GM23338 (cell line): Measurements from ENCODE around the gene RABGAP1L. TPM values are rescaled to one million over a fixed set of nuclear protein-coding genes. Genes with fewer than 3 reads are reported as not detected.

Experiments used
- ATAC-seq: fragments of 200-7000 bp; cut with Tn5 transposase; 3 replicates; pipeline ENCODE4 v1.9.1; 2020
- DNase-seq: peaks from one replicate; pipeline ENCODE4 v3.0.0-alpha.2; 2015; ENCODE audit warnings: low spot score
- H2AFZ ChIP-seq: fragments of 200-600 bp; sonication (generic); 2 replicates; pipeline ENCODE4 v1.8.0; 2016; ENCODE audit warnings: antibody characterized with exemption, mild to moderate bottlenecking, moderate library complexity
- H3F3A ChIP-seq: fragments of 200-600 bp; sonication (generic); replicated peaks from 2 replicates; pipeline ENCODE4 v1.8.0; 2017; ENCODE audit warnings: antibody characterized with exemption, mixed run types, low read depth
- H3K27ac ChIP-seq: fragments of 200-600 bp; sonication (generic); 2 replicates; pipeline ENCODE4 v1.6.1; 2016; ENCODE audit warnings: low read depth
- H3K27me3 ChIP-seq: fragments of 200-600 bp; sonication (generic); 2 replicates; pipeline ENCODE4 v1.8.0; 2016; ENCODE audit warnings: mild to moderate bottlenecking, mixed run types, moderate library complexity; ENCODE audit not compliant: insufficient read depth
- H3K36me3 ChIP-seq: fragments of 200-600 bp; sonication (generic); 2 replicates; pipeline ENCODE4 v1.8.0; 2016; ENCODE audit warnings: mild to moderate bottlenecking; ENCODE audit not compliant: insufficient read depth
- H3K4me1 ChIP-seq: fragments of 200-600 bp; sonication (generic); 2 replicates; pipeline ENCODE4 v1.8.0; 2016; ENCODE audit warnings: mild to moderate bottlenecking, moderate library complexity; ENCODE audit not compliant: insufficient read depth
- H3K4me2 ChIP-seq: fragments of 200-600 bp; sonication (generic); 2 replicates; pipeline ENCODE4 v1.7.1; 2017; ENCODE audit warnings: mixed run types
- H3K4me3 ChIP-seq: fragments of 200-600 bp; sonication (generic); 2 replicates; pipeline ENCODE4 v1.6.1; 2016; ENCODE audit warnings: mixed run types
- H3K79me2 ChIP-seq: fragments of 200-600 bp; sonication (generic); replicated peaks from 2 replicates; pipeline ENCODE4 v1.8.0; 2017; ENCODE audit warnings: mild to moderate bottlenecking; ENCODE audit not compliant: insufficient read depth
- H3K9me2 ChIP-seq: fragments of 200-600 bp; sonication (generic); 2 replicates; pipeline ENCODE4 v1.8.0; 2017; ENCODE audit not compliant: insufficient read depth
- H4K20me1 ChIP-seq: fragments of 200-600 bp; sonication (generic); replicated peaks from 2 replicates; pipeline ENCODE4 v1.8.0; 2017; ENCODE audit warnings: mild to moderate bottlenecking; ENCODE audit not compliant: insufficient read depth
- H3K27ac Mint-ChIP-seq: 2 replicates; pipeline ENCODE4 v1.8.0; 2020; ENCODE audit warnings: inconsistent platforms, mild to moderate bottlenecking, moderate library complexity, mixed read lengths
- H3K27me3 Mint-ChIP-seq: 3 replicates; pipeline ENCODE4 v1.8.0; 2022; ENCODE audit warnings: low read depth, mild to moderate bottlenecking, moderate library complexity, mixed read lengths, inconsistent platforms; ENCODE audit not compliant: insufficient read depth, poor library complexity
- H3K36me3 Mint-ChIP-seq: 3 replicates; pipeline ENCODE4 v1.8.0; 2021; ENCODE audit warnings: low read depth, mild to moderate bottlenecking, inconsistent platforms, moderate library complexity, mixed read lengths
- H3K4me1 Mint-ChIP-seq: 3 replicates; pipeline ENCODE4 v1.8.0; 2020; ENCODE audit warnings: mild to moderate bottlenecking, inconsistent platforms, mixed read lengths
- H3K4me3 Mint-ChIP-seq: 3 replicates; pipeline ENCODE4 v1.8.0; 2021; ENCODE audit warnings: moderate library complexity, mild to moderate bottlenecking, inconsistent platforms, mixed read lengths
- H3K9me3 Mint-ChIP-seq: 3 replicates; pipeline ENCODE4 v1.8.0; 2020; ENCODE audit warnings: moderate library complexity, mild to moderate bottlenecking, inconsistent platforms, mixed read lengths
- CREB1 ChIP-seq: fragments of 250-450 bp; sonication (Bioruptor Pico); IDR thresholded peaks from 2 replicates; pipeline ENCODE4 v1.5.0; 2020; ENCODE audit warnings: low read depth, mild to moderate bottlenecking, moderate library complexity
- CTCF ChIP-seq, 2 experiments: fragments of 200-600 bp in 1 of 2; sonication (generic) in 1 of 2; conservative IDR thresholded peaks; 2 replicates each; pipeline versions ENCODE4 v1.5.1 to v1.6.1; 2016 to 2017; ENCODE audit warnings: antibody characterized with exemption in 2 of 2, low read depth in 2 of 2, mild to moderate bottlenecking in 2 of 2, moderate library complexity in 1 of 2
- EZH2 ChIP-seq: fragments of 200-600 bp; sonication (generic); IDR thresholded peaks from one replicate; pipeline ENCODE4 v1.8.0; 2017; ENCODE audit warnings: antibody characterized with exemption, mild to moderate bottlenecking, low read depth; ENCODE audit not compliant: unreplicated experiment
- JUNB ChIP-seq: IDR thresholded peaks from one replicate; pipeline ENCODE4 v1.6.1; 2016; ENCODE audit warnings: antibody characterized with exemption; ENCODE audit not compliant: unreplicated experiment
- NANOG ChIP-seq: IDR thresholded peaks from 2 replicates; pipeline ENCODE4 v1.6.1; 2016; ENCODE audit warnings: antibody characterized with exemption, borderline replicate concordance
- POLR2AphosphoS5 ChIP-seq: IDR thresholded peaks from 2 replicates; pipeline ENCODE4 v1.6.1; 2016; ENCODE audit warnings: antibody characterized with exemption, low read depth
- REST ChIP-seq: IDR thresholded peaks from one replicate; pipeline ENCODE4 v1.6.1; 2018; ENCODE audit warnings: antibody characterized with exemption; ENCODE audit not compliant: unreplicated experiment
- STAT1 ChIP-seq: IDR thresholded peaks from one replicate; pipeline ENCODE4 v1.6.1; 2016; ENCODE audit warnings: antibody characterized with exemption; ENCODE audit not compliant: unreplicated experiment
- ZNF114 ChIP-seq: fragments of 250-450 bp; sonication (Bioruptor Pico); IDR thresholded peaks from 2 replicates; pipeline ENCODE4 v1.5.0; 2020; ENCODE audit warnings: mild to moderate bottlenecking, moderate library complexity
- ZNF331 ChIP-seq: fragments of 250-450 bp; sonication (Bioruptor Pico); IDR thresholded peaks from 2 replicates; pipeline ENCODE4 v1.5.0; 2020; ENCODE audit warnings: low read depth, mild to moderate bottlenecking, moderate library complexity
- ZNF462 ChIP-seq: fragments of 250-450 bp; sonication (Bioruptor Pico); IDR thresholded peaks from 2 replicates; pipeline ENCODE4 v1.5.0; 2020; ENCODE audit warnings: mild to moderate bottlenecking, moderate library complexity
- polyA plus RNA-seq: library from polyadenylated mRNA; unstranded; fragments of >200 nt; fragmentation: Nextera tagmentation; extraction: Ambion mirVana; gene quantifications from 2 replicates; pipeline ENCODE4 v1.2.1, GENCODE V29; 2016
- total RNA-seq: library from RNA; depleted of rRNA; stranded (reverse); fragments of >200 nt; shearing (Covaris generic); gene quantifications from 2 replicates; pipeline ENCODE4 v1.2.3, GENCODE V29; 2014

RABGAP1L gene
- total and polyA plus RNA-seq, 2 experiments from 2014 or later, result 83.2 to 136 TPM

- Histone ChIP-seq H3F3A (no peaks in the 10 kb centered on the region), H2AFZ (no peak overlapping the region), H3K27me3 (no peaks in the 10 kb centered on the region), H3K27ac (no peak overlapping the region), H3K9me2 (no peaks in the 10 kb centered on the region), H4K20me1 (no peaks in the 10 kb centered on the region), H3K4me3 (no peak overlapping the region), H3K4me1 (peaks cover 11% of the 10 kb centered on the region), H3K4me2 (peak overlapping the region; percentile 21; the same call in 1 of the 2 replicates), H3K36me3 (no peaks in the 10 kb centered on the region), H3K79me2 (peaks cover 26% of the 10 kb centered on the region)
- Mint-ChIP-seq H3K4me1 (peaks cover 14% of the 10 kb centered on the region; the same call in 2 of the 3 replicates), H3K4me3 (no peak overlapping the region), H3K9me3 (peaks cover 10% of the 10 kb centered on the region; the same call in 2 of the 3 replicates), H3K27ac (peak overlapping the region; percentile 59), H3K36me3 (peaks cover 9% of the 10 kb centered on the region; the same call in 2 of the 3 replicates), H3K27me3 (peaks cover 2% of the 10 kb centered on the region)
- ATAC-seq (no peak), DNase-seq (no peak)
- TF ChIP-seq CTCF (conservative IDR thresholded peaks at IDR 0.05; ENCODE audit: low read depth in 2 of 2) (no peak), EZH2 (no peak), NANOG (no peak), JUNB (no peak), STAT1 (no peak), ZNF331 (CRISPR knock-in tag) (no peak), ZNF462 (CRISPR knock-in tag) (no peak), REST (no peak), ZNF114 (CRISPR knock-in tag) (no peak), POLR2AphosphoS5 (no peak), CREB1 (no peak)
These were observed 47.0 kb downstream of the RABGAP1L start for GRCh38 chr1:174206148-174206836.
